Keratinocyte (primary cell): Measurements from ENCODE around the gene HLA-DQA1. TPM values are rescaled to one million over a fixed set of nuclear protein-coding genes. Genes with fewer than 3 reads are reported as not detected.

Source experiments
- DNase-seq: peaks from one replicate; pipeline ENCODE4 v3.0.0-alpha.2; 2011; ENCODE audit warnings: low read depth, missing footprints, low spot score
- FAIRE-seq: peaks from 2 replicates; lab custom pipeline; 2011; peaks lifted over from hg19 to GRCh38; lab: Jason Lieb, UNC
- H2AFZ ChIP-seq: 2 replicates; pipeline ENCODE4 v1.6.0; 2012; ENCODE audit warnings: low read length, control low read depth, inconsistent platforms; ENCODE audit not compliant: control insufficient read depth
- H3K27ac ChIP-seq: 2 replicates; pipeline ENCODE4 v1.5.1; 2011; ENCODE audit warnings: low read length; ENCODE audit not compliant: control insufficient read depth, insufficient read depth
- H3K27me3 ChIP-seq: 3 replicates; pipeline ENCODE4 v1.6.0; 2011; ENCODE audit warnings: low read length; ENCODE audit not compliant: control insufficient read depth, insufficient read depth; ENCODE audit errors: extremely low read depth
- H3K36me3 ChIP-seq, 2 experiments: 2 replicates in 1 of 2; 3 replicates in 1 of 2; pipeline ENCODE4 v1.5.1; 2011; ENCODE audit warnings: low read length in 2 of 2, mild to moderate bottlenecking in 1 of 2; ENCODE audit not compliant: control insufficient read depth in 2 of 2, insufficient read depth in 2 of 2; ENCODE audit errors: extremely low read depth in 1 of 2
- H3K4me1 ChIP-seq: 3 replicates; pipeline ENCODE4 v1.5.1; 2011; ENCODE audit warnings: low read length; ENCODE audit not compliant: control insufficient read depth, insufficient read depth; ENCODE audit errors: extremely low read depth
- H3K4me2 ChIP-seq: 3 replicates; pipeline ENCODE4 v1.6.0; 2011; ENCODE audit warnings: low read depth, low read length; ENCODE audit not compliant: control insufficient read depth, insufficient read depth; ENCODE audit errors: extremely low read depth
- H3K4me3 ChIP-seq, 3 experiments: fragments of 200-600 bp in 1 of 3; sonication (generic) in 1 of 3; 2 replicates in 2 of 3; 3 replicates in 1 of 3; pipeline ENCODE4 v1.5.1; 2011 to 2016; ENCODE audit warnings: low read length in 3 of 3, mild to moderate bottlenecking in 3 of 3, control low read depth in 2 of 3, inconsistent platforms in 1 of 3, low read depth in 1 of 3, mixed read lengths in 1 of 3, mixed run types in 1 of 3, moderate library complexity in 1 of 3; ENCODE audit not compliant: control insufficient read depth in 2 of 3, insufficient read depth in 2 of 3; ENCODE audit errors: extremely low read depth in 1 of 3
- H3K79me2 ChIP-seq: 2 replicates; pipeline ENCODE4 v1.6.0; 2012; ENCODE audit warnings: low read length; ENCODE audit not compliant: control insufficient read depth, insufficient read depth
- H3K9ac ChIP-seq: 3 replicates; pipeline ENCODE4 v1.6.0; 2011; ENCODE audit warnings: low read length; ENCODE audit not compliant: control insufficient read depth, insufficient read depth; ENCODE audit errors: extremely low read depth
- H3K9me1 ChIP-seq: 3 replicates; pipeline ENCODE4 v1.6.0; 2011; ENCODE audit warnings: low read length; ENCODE audit not compliant: control insufficient read depth, insufficient read depth; ENCODE audit errors: extremely low read depth
- H3K9me3 ChIP-seq: 2 replicates; pipeline ENCODE4 v1.5.1; 2012; ENCODE audit warnings: low read depth, low read length; ENCODE audit not compliant: control insufficient read depth
- H4K20me1 ChIP-seq: 3 replicates; pipeline ENCODE4 v1.6.0; 2011; ENCODE audit warnings: low read length; ENCODE audit not compliant: control insufficient read depth, insufficient read depth; ENCODE audit errors: extremely low read depth
- CTCF ChIP-seq, 3 experiments: IDR thresholded peaks in 1 of 3; conservative IDR thresholded peaks in 1 of 3; optimal IDR thresholded peaks in 1 of 3; 2 replicates in 2 of 3; 3 replicates in 1 of 3; pipeline versions ENCODE3 to v1.5.1; 2011; ENCODE audit warnings: low read length in 3 of 3, mild to moderate bottlenecking in 3 of 3, moderate library complexity in 2 of 3, control low read depth in 1 of 3, inconsistent platforms in 1 of 3; ENCODE audit not compliant: insufficient read depth in 2 of 3; ENCODE audit errors: extremely low read depth in 1 of 3
- EZH2 ChIP-seq: IDR thresholded peaks from one replicate; pipeline ENCODE4 v1.6.1; 2012; ENCODE audit warnings: inconsistent platforms, mild to moderate bottlenecking, low read length, moderate library complexity
- dilution Hi-C: fragments of 300-500 bp; cut with MboI; formaldehyde crosslinking; loops from one replicate; pipeline ENCODE4 v1.7.0; 2020; ENCODE audit warnings: low sequenced_read_pairs; ENCODE audit not compliant: extremely low pct_ligation_motif_present
- polyA plus RNA-seq, 5 experiments: library from polyadenylated mRNA; depleted of rRNA in 3 of 5; stranded (reverse) in 3 of 5; stranded (forward) in 1 of 5; unstranded in 1 of 5; fragments of >200 nt; gene quantifications; 1 replicate in 1 of 5; 2 replicates in 3 of 5; 3 replicates in 1 of 5; pipeline versions ENCODE4 v1.2.1 to v1.2.3, GENCODE V29; 2011 to 2012; ENCODE audit warnings: missing spikeins in 2 of 5, low read depth in 1 of 5, low replicate concordance in 1 of 5

The HLA-DQA1 gene
- polyA plus RNA-seq, 1 donor (not counting 4 experiments of a cell fraction or from before 2014, with no cell fraction given) = not detected

GRCh38 chr6:32603222-32603621 is 34.0 kb upstream of the HLA-DQA1 start:
- Histone ChIP-seq H3K9me1 (no peaks in the 10 kb centered on the region), H3K4me2 (no peak overlapping the region), H3K4me3 (no peak overlapping the region), H3K36me3 (no peaks in the 10 kb centered on the region), H3K9me3 (no peaks in the 10 kb centered on the region), H2AFZ (no peak overlapping the region), H3K9ac (no peak overlapping the region), H3K27ac (no peak overlapping the region), H3K4me1 (no peaks in the 10 kb centered on the region), H3K79me2 (no peaks in the 10 kb centered on the region), H3K27me3 (no peaks in the 10 kb centered on the region), H4K20me1 (no peaks in the 10 kb centered on the region)
- FAIRE-seq (no peak), DNase-seq (no peak)
- dilution Hi-C loops = no loop called here
- TF ChIP-seq CTCF (optimal IDR thresholded peaks at IDR 0.05 in 1 of 3, IDR thresholded peaks at IDR 0.05 in 1 of 3, conservative IDR thresholded peaks at IDR 0.05 in 1 of 3; ENCODE audit: extremely low read depth in 1 of 3, insufficient read depth in 2 of 3, low read length in 3 of 3) (no peak), EZH2 (no peak)

GRCh38 chr6:32603888-32604287 is 33.3 kb upstream of the HLA-DQA1 start:
- no peaks in the 10 kb centered on the region for H3K4me1 ChIP-seq
- no peak overlapping the region for H3K27ac ChIP-seq
- H3K9me3 ChIP-seq = no peaks in the 10 kb centered on the region
- dilution Hi-C loops = no loop called here
- FAIRE-seq (no peak), DNase-seq (no peak)
- no peaks in the 10 kb centered on the region for H3K9me1 ChIP-seq
- H4K20me1 ChIP-seq = no peaks in the 10 kb centered on the region
- no peaks in the 10 kb centered on the region for H3K36me3 ChIP-seq
- no peak for TF ChIP-seq CTCF (optimal IDR thresholded peaks at IDR 0.05 in 1 of 3, IDR thresholded peaks at IDR 0.05 in 1 of 3, conservative IDR thresholded peaks at IDR 0.05 in 1 of 3; ENCODE audit: extremely low read depth in 1 of 3, insufficient read depth in 2 of 3, low read length in 3 of 3)
- no peak for TF ChIP-seq EZH2
- no peak overlapping the region for H3K9ac ChIP-seq
- H3K79me2 ChIP-seq = no peaks in the 10 kb centered on the region
- H3K4me2 ChIP-seq = no peak overlapping the region
- no peak overlapping the region for H3K4me3 ChIP-seq
- no peak overlapping the region for H2AFZ ChIP-seq
- no peaks in the 10 kb centered on the region for H3K27me3 ChIP-seq
